Stimulated activated naive CD8-positive, alpha-beta T cell treated with anti-CD3 and anti-CD28 coated beads, Interleukin-15, amount 100 ng/mL, for 72 hours (primary cell): Measurements from ENCODE around the gene DVL1.

ENCODE experiments used
- ATAC-seq: fragments of 150-1000 bp; cut with Tn5 transposase; 2 replicates; pipeline ENCODE4 v1.10.0; 2021; ENCODE audit warnings: mild to moderate bottlenecking, moderate library complexity
- DNase-seq, 2 donors: peaks; one replicate each; pipeline ENCODE4 v3.0.0; 2021 to 2022
- H3K27ac Mint-ChIP-seq, 2 donors: one replicate each; pipeline ENCODE4 v1.8.0; 2022; ENCODE audit warnings: mild to moderate bottlenecking in 2 of 2, mixed read lengths in 2 of 2, moderate library complexity in 2 of 2
- H3K27me3 Mint-ChIP-seq: one replicate; pipeline ENCODE4 v1.8.0; 2022; ENCODE audit warnings: mixed read lengths
- H3K4me1 Mint-ChIP-seq: one replicate; pipeline ENCODE4 v1.8.0; 2022; ENCODE audit warnings: mild to moderate bottlenecking, mixed read lengths
- H3K4me3 Mint-ChIP-seq, 2 donors: one replicate each; pipeline ENCODE4 v1.8.0; 2022; ENCODE audit warnings: mild to moderate bottlenecking in 2 of 2, mixed read lengths in 2 of 2, moderate library complexity in 1 of 2
- H3K9me3 Mint-ChIP-seq, 2 donors: one replicate each; pipeline ENCODE4 v1.8.0; 2022; ENCODE audit warnings: mixed read lengths in 2 of 2

DVL1 gene

DNA sequence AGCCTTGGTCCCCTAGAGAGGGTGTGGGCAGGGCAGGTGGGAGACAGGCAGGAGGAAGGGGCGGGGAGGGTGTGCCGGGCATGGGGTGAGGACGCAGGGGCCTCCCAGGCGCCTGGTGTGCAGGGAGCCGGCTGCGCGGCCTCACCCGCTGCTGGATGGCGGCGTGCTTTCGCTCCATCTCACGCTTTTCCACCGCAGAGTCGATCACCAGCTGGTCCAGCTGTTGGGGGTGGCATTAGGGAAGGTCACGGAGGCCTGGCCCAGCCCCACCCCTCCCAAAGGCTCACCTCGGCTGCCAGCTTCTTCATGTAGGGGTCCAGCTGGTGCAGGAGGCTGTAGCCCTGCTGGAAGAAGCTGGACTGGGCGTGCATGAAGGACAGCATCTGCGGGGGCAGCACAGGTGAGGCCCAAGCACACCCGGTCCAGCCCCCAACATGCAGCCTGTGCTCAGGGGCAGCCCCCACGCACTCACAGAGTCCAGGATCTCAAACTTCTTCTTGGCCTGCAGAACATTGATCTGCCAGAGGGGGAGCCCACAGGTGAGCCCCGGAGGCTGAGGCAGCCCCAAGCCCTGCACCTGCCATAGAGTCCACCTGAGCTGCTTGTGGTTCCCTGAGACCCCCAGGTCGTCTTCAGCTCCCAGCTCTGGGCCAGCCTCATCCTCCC, 49.4 kb downstream of the DVL1 start:
- ATAC-seq (peak; percentile 51), DNase-seq (no peak)
- Mint-ChIP-seq H3K9me3 (no peaks in the 10 kb centered on the region), H3K27ac (no peak overlapping the region), H3K4me1 (peaks cover 10% of the 10 kb centered on the region), H3K4me3 (no peak overlapping the region), H3K27me3 (no peaks in the 10 kb centered on the region)

DNA sequence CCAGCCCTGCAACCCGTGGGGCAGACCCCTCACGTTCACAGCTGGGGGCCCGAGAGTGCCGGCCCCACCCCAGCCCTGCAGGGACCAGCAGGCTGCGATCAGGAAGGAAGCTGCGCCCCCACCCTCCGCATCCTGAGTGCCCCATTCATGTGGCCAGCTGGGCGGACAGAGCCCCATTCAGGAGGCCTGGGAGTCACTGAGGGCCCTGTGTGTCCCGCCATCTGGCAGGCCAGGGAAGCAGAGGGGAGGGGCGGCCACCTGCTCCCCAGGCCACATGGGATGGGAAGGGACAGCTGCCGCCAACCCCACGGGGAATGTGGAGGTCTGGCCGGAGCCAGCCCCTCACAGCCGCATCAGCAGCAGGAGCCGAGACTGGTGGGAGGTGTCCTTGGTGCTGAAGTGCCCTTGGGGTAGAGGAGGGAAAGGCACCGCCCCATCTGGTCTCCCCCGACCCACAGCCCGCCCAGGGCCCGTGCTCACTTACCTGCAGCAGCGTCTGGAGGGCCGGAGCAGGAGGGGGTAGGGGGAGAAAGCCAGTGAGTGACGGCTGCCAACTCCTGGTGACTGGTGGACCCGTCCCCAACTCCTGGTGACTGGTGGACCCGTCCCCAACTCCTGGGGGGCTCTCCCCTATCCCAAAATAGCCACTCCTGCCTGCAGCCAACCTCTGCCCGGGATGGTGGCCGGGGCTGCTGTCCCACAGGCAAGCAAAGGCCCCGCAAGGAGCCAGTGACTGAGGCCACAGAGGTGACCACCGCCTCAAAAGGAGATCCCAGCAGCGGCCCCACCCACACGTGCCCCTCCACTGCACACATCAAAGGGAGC, 50.1 kb downstream of the DVL1 start:
- H3K27ac Mint-ChIP-seq = no peak overlapping the region
- H3K4me1 Mint-ChIP-seq = peaks cover 5% of the 10 kb centered on the region
- DNase-seq = no peak

DNA sequence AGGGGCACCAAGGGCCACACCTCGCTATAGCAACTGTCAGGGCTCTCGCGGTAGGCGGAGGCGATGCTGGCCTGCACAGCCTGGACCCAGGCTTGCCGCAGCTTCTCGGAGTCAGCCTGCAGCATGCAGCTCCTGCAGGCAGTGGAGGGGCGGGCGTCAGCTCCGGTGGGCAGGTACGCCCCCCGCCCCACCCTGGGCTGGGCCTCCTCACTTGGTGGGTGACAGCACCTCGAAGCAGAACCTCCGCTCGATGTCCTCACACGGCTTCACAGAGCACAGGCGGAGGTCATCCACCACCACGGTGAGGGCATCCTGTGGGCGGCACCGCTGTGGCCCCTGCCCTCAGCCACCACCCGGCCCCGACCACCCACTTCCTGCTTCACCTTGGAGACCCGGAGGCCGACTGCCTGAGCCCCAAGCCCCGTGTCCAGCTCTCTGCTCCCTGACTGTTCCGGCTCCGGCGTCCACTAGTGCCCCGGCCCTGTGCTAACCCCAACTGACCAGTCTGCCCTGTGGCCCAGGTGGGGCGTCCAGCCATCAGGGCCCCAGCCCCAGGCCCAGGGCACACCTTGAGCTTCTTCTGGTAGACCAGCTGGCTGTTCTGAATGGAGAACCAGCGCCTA, 51.3 kb downstream of the DVL1 start:
- no peak overlapping the region for H3K27ac Mint-ChIP-seq
- H3K27me3 Mint-ChIP-seq = no peaks in the 10 kb centered on the region
- H3K4me1 Mint-ChIP-seq = peaks cover 5% of the 10 kb centered on the region
- H3K4me3 Mint-ChIP-seq = no peak overlapping the region
- no peaks in the 10 kb centered on the region for H3K9me3 Mint-ChIP-seq
- DNase-seq = no peak
- ATAC-seq = no peak

More for the DNA sequence above, 50.1 kb downstream of the DVL1 start:
- no peak for ATAC-seq
- Mint-ChIP-seq H3K27me3 (no peaks in the 10 kb centered on the region), H3K9me3 (no peaks in the 10 kb centered on the region), H3K4me3 (no peak overlapping the region)

DNA sequence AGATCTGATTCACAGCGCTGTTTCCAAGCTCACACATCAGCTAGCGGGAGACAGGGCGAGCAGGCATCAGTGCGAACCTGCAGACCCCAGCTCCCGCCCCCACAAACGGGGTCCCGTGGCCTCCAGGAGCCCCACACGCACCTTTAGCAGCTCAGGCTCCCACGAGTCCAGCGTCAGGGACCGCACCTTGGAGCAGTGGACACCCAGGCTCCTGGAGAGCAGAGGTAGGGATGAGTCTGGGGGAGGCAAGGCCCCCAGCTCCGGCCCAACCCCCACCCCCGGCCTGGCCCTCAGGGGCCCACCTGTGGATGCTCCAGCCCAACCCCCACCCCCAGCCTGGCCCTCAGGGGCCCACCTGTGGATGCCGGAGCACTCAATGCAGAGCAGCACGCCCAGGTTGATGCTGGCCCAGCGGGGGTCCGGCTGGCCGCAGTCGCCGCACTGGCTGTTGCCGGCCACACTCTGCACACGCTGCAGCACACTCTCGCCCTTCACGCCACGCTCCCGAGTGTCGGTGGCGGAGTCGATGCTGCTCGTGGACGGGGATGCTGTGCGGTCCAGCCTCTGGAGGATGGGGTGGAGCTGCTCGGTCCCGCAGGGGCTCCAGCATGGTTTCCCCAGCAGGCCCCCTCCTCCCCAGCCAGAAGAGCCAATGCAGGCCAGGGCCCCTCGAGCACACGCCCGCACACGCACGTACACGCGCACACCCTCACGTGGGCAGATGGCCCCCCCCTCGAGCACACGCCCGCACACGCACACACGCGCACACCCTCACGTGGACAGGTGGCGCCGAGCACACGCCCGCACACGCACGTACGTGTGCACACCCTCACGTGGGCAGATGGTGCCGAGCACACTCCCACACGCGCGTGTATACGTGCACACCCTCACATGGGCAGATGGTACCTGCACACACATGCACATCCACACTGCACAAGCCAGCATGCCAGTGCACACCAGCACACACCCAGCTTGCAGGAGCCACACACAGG, 52.9 kb downstream of the DVL1 start:
- H3K9me3 Mint-ChIP-seq = no peaks in the 10 kb centered on the region

DNA sequence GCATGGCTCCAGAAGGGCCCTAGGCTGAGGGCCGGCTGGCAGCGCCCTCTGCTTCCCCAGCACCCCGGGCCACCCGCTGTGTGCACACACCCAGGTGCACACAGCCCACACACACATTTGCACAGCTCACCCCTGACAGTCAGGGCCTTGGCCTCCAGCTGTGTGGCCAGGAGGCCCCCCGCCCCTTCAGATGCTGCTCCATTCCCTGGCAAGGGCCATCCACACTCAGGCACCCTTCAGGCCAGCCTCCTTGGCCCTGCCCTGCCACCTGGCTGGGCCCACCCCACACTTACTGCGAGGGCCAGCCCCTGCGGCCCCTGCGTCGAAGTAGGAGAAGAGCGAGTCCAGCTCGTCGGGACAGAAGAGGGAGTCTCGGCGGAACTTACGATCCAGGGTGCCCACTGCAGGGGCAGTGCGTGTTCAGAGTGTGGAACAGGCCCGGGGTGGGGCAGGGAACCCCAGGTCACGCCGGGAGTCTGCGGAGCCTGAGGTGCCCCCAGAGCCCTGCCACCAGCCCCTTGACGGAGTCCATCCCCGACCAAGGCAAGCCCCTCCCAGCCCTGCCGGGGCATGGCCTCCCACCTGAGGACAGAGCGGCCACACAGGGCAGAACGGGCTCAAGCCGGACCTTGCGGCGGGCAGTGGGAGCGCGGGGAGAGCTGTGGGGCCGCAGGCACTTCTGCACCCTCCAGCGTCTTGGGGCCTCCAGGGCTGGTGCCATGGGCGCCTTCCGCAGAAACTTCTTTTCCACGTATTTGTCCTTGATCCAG, 53.9 kb downstream of the DVL1 start:
- Mint-ChIP-seq H3K9me3 (peaks cover 0 to 1% of the 10 kb centered on the region in 2 donors), H3K27me3 (peaks cover 2% of the 10 kb centered on the region), H3K27ac (no peak overlapping the region), H3K4me3 (no peak overlapping the region), H3K4me1 (peaks cover 17% of the 10 kb centered on the region)
- DNase-seq (no peak), ATAC-seq (no peak)

More for the DNA sequence above, 52.9 kb downstream of the DVL1 start:
- no peak for DNase-seq
- Mint-ChIP-seq H3K4me1 (peaks cover 13% of the 10 kb centered on the region), H3K4me3 (no peak overlapping the region), H3K27ac (no peak overlapping the region), H3K27me3 (no peaks in the 10 kb centered on the region)
- ATAC-seq = no peak

DNA sequence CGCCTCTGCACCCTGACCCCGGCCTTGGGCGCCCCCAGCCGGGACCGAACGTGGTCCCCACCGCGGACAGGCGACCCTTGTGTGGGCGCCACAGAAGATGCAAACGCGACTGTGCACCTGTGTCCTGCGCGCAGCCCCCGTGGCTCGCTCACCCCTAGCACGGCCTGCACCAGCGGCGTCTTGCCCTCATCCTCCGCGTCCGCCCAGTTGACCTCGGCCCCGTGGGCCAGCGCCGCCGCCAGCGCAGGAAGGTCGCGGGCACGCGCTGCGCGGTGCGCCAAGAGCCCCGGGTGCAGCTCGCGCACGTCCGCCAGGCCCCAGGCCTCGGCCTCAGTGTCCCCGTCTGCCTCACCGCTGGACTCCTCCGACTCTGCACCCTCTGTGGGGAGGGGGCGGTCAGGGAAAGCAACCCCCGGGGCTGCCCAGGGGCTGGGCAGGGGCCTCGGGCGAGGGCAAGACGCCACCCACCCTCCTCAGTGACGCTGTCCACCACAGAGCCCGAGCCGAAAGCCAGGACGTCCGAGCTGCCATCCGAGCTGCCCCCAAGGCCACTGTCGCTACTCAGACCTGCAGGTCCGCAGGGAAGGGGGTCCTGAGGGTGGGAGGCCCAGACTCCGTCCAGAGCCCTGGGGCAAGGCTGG, 54.8 kb downstream of the DVL1 start:
- Mint-ChIP-seq H3K4me1 (peaks cover 16% of the 10 kb centered on the region), H3K27ac (no peak overlapping the region), H3K27me3 (peaks cover 8% of the 10 kb centered on the region), H3K9me3 (peaks cover 0 to 7% of the 10 kb centered on the region in 2 donors), H3K4me3 (no peak overlapping the region)
- ATAC-seq (peak; percentile 0), DNase-seq (no peak)

DNA sequence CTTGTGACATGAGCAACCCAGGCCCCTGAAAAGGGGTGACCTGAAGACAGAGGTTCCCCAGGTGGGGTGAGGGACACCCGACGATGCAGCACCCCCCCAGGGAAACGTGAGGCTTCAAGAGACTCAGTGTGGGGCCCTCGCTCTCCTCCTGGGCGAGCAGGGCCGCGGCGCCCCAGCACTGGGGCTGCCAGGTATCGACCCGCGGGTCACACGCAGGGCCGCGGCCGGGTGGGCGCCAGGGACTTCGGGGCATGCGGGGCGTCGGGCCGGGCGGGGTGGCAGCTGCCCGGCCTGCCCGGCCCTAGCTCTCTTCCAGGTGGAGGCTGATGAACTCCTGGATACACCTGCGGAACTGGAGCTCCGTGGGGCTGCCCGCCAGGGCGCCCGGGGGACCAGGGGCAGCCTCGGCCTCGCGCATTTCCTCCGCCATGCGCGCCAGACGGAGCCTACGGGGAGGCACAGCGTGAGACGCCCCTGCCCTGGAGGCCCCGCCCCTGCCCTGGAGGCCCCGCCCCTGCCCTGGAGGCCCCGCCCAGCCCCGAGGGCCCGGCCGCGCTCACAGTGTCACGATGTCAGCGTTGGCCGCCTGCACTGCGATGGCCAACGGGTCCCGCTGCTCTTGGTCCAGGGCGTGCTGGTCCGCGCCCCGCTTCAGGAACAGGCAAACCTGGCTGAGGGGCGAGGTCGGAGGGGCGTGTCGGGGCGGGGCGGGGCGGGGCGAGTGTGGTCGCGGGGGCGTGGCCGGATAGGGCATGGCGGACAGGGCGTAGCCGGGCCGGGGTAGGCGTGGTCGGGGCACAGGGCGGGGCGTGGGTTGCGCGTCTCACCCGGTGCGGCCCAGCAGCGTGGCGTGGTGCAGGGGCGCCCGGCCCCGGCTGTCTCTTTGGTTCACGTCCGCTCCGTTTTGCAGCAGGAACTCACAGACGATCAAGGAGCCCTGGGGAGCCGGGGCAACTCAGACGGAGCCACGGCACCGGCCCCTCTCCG, 55.7 kb downstream of the DVL1 start:
- Mint-ChIP-seq H3K4me3 (no peak overlapping the region), H3K27me3 (peaks cover 8% of the 10 kb centered on the region), H3K27ac (no peak overlapping the region), H3K4me1 (peaks cover 16% of the 10 kb centered on the region), H3K9me3 (peaks cover 0 to 7% of the 10 kb centered on the region in 2 donors)
- no peak for DNase-seq
- peak; percentile 19 for ATAC-seq

DNA sequence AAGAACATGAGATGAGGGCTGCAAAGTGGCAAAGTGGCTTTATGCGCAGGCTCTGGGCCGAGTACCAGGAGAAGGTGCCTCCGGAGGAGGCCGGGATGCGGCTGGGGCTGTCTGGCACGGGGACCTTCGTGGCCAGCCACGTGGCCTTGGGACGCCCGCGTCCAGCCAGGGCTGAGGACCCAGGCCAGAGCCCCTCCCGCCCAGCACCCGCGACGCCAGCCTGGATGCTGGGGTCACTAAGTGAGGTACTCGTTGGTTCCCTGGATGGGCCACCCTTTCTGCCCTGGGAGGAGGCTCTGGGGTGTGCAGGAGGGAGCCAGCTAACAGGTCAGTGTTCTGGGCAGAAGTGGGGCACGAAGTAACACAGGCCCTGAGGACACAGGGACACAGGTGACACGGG, 56.4 kb downstream of the DVL1 start:
- no peak for ATAC-seq
- no peak overlapping the region for H3K4me3 Mint-ChIP-seq
- no peak overlapping the region for H3K27ac Mint-ChIP-seq
- peaks cover 16% of the 10 kb centered on the region for H3K4me1 Mint-ChIP-seq
- peaks cover 8% of the 10 kb centered on the region for H3K27me3 Mint-ChIP-seq
- no peak for DNase-seq
- peaks cover 0 to 7% of the 10 kb centered on the region in 2 donors for H3K9me3 Mint-ChIP-seq

DNA sequence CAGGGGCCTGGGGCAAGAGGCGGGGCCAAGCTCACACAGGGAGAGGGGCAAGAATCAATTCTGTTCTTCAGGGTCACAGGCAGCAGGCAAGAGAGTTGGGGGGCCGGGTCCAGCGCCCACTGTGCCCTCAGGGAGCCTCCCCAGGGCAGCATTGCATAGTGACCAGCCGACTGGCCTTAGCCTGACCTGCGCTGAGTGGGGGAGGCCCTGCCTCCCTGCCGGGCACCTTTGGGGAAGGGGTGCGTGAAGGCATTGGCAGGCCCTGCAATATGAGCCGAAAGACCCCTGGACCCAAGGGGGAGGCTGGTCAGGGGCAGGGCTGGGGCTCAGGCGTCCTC, 56.8 kb downstream of the DVL1 start:
- Mint-ChIP-seq H3K4me1 (peaks cover 16% of the 10 kb centered on the region), H3K27me3 (peaks cover 8% of the 10 kb centered on the region), H3K9me3 (peaks cover 0 to 7% of the 10 kb centered on the region in 2 donors), H3K4me3 (no peak overlapping the region), H3K27ac (peak overlapping the region in 1 of 2 donors; percentile 76)
- DNase-seq = no peak
- no peak for ATAC-seq

DNA sequence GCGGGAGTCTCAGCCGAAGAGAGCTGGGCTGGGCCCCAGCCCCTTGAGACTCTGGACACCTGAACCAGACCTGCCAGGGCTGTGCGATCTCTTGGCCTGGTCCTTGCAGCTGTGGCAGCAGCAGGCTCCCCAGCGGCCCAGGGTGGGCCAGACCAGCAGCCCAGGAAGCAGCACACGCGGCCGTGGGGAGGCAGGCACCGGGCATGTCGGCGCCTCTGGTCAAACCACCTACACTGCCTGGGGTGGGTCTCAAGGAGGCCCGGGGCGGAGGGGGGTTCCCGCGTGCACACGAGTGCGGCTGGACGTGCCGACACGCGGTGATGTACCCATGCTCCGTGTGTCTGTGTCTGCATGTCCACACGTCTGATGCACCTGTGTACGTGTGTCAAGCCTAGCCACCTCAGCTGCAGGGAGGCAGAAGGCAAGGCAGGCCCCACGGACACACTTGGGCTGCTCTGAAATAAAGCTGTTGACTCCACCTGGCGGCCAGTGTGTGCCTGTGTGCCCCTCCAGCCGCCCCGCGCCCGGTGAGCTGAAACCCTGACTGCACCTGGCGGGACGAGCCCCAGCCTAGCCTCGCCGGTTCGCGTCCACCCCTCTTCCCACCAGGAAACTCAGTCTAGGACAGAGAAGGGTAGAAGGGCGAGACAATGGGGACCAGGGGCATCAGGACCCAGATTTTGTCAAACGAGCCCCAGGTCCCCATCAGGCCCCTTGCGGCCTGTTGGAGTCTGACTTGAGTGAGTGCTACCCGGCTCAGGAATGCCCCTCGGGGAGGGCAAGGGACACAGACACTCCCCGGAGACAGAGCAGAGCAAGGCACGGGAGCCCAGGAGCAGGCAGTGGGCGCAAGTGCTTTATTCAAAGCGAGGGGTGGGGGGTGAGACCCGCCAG, 57.4 kb downstream of the DVL1 start:
- Mint-ChIP-seq H3K4me3 (no peak overlapping the region), H3K27ac (peak overlapping the region in 1 of 2 donors; percentile 76), H3K4me1 (peaks cover 16% of the 10 kb centered on the region), H3K9me3 (peaks cover 0 to 7% of the 10 kb centered on the region in 2 donors), H3K27me3 (peaks cover 8% of the 10 kb centered on the region)
- DNase-seq = peak; percentile 60 to 65
- ATAC-seq = peak; percentile 69

DNA sequence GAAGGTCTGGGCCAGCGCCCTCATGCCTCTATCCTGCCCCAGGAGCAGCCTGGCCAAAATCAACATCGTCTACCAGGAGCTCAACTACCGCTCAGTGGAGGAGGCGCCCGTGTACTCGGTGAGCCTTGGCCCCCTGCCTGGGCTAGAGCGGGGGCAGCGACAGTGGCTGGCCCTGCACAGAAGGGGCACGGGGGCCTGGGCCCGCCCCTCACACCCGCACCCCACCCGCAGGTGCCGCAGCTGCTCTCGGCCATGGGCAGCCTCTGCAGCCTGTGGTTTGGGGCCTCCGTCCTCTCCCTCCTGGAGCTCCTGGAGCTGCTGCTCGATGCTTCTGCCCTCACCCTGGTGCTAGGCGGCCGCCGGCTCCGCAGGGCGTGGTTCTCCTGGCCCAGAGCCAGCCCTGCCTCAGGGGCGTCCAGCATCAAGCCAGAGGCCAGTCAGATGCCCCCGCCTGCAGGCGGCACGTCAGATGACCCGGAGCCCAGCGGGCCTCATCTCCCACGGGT, 58.1 kb downstream of the DVL1 start:
- Mint-ChIP-seq H3K27me3 (peaks cover 8% of the 10 kb centered on the region), H3K9me3 (peaks cover 0 to 7% of the 10 kb centered on the region in 2 donors), H3K4me3 (no peak overlapping the region), H3K27ac (no peak overlapping the region), H3K4me1 (peaks cover 16% of the 10 kb centered on the region)
- no peak for DNase-seq
- ATAC-seq = no peak

DNA sequence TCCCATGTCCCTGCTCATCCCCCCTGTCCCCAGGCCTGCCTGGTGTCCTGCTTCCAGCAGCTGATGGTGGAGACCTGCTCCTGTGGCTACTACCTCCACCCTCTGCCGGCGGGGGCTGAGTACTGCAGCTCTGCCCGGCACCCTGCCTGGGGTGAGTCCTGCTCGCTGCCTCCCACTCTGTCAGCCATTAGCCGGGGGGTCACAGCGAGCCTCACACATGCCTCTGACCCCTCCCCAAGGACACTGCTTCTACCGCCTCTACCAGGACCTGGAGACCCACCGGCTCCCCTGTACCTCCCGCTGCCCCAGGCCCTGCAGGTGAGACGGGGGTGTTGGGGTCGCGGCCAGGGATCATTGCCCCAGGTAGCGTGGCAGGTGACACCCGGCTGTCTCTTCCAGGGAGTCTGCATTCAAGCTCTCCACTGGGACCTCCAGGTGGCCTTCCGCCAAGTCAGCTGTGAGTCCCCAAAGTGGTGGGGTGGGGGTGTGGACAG, 58.9 kb downstream of the DVL1 start:
- H3K4me1 Mint-ChIP-seq = peaks cover 16% of the 10 kb centered on the region
- H3K9me3 Mint-ChIP-seq = peaks cover 0 to 7% of the 10 kb centered on the region in 2 donors
- ATAC-seq (peak; percentile 43), DNase-seq (peak; percentile 74)
- H3K4me3 Mint-ChIP-seq = peak overlapping the region in 1 of 2 donors; percentile 42
- peaks cover 8% of the 10 kb centered on the region for H3K27me3 Mint-ChIP-seq
- peak overlapping the region in 1 of 2 donors; percentile 31 for H3K27ac Mint-ChIP-seq
